ENCODE results near the gene TMEM87B. TPM values are rescaled to one million over a fixed set of nuclear protein-coding genes. Genes with fewer than 3 reads are reported as not detected.

Gene TMEM87B
- total RNA-seq, 1 experiment from 2014 or later, result 10.5 TPM

GRCh38 chr2:112033600-112033999 is 21.5 kb upstream of the TMEM87B start:
- no peaks in the 10 kb centered on the region for H3K27me3 Mint-ChIP-seq (ENCODE audit: low read depth)
- no peaks in the 10 kb centered on the region for H3K23me2 ChIP-seq (ENCODE audit: insufficient read length, low read depth, low read length, poor library complexity, severe bottlenecking)
- no peaks in the 10 kb centered on the region for H3K79me1 ChIP-seq (ENCODE audit: insufficient read depth, low read depth, low read length, poor library complexity, severe bottlenecking)
- no peak overlapping the region for H3K14ac ChIP-seq (ENCODE audit: insufficient read depth, low read length)
- H3K18ac ChIP-seq (ENCODE audit: insufficient read length, low read depth, low read length), result no peak overlapping the region
- no peak overlapping the region for H4K5ac ChIP-seq (ENCODE audit: insufficient read length, low read depth, low read length)
- H3K4me3 Mint-ChIP-seq, result no peak overlapping the region
- H3K9ac ChIP-seq (ENCODE audit: extremely low read depth, insufficient read length, low read length), result no peak overlapping the region
- H3T11ph ChIP-seq (ENCODE audit: low read length), result no peak overlapping the region
- H3K23ac ChIP-seq (ENCODE audit: insufficient read length, low read depth, low read length), result no peak overlapping the region
- no peak overlapping the region for H2BK120ac ChIP-seq (ENCODE audit: low read depth, low read length, poor library complexity, severe bottlenecking)
- no peak overlapping the region for H3K27ac ChIP-seq (ENCODE audit: insufficient read length, low read depth, low read length)
- H2AK5ac ChIP-seq (ENCODE audit: insufficient read length, low read length), result no peak overlapping the region
- H3K9me3 Mint-ChIP-seq, result peaks cover 2 to 7% of the 10 kb centered on the region in 2 experiments; a peak in 2 of 5 replicates
- no peaks in the 10 kb centered on the region for H3K79me2 ChIP-seq (ENCODE audit: insufficient read depth, low read length)
- H3K36me3 Mint-ChIP-seq (ENCODE audit: insufficient read depth in 1 of 3, low read depth in 3 of 3), result peaks cover 0 to 13% (median 0%) of the 10 kb centered on the region in 3 experiments; a peak in 5 of 7 replicates
- H2BK12ac ChIP-seq (ENCODE audit: insufficient read length, low read depth, low read length), result no peak overlapping the region
- H3K4me2 ChIP-seq (ENCODE audit: insufficient read depth, insufficient read length, low read length), result no peak overlapping the region
- no peak overlapping the region for H2AFZ ChIP-seq (ENCODE audit: low read length)
- no peaks in the 10 kb centered on the region for H3K27me3 ChIP-seq (ENCODE audit: insufficient read depth, low read length)
- WGBS (ENCODE audit: extremely low coverage, insufficient read length, low lambda C conversion rate), result no CpG with 5 or more reads among the region's 1 CpG
- no peak overlapping the region for H3K4ac ChIP-seq (ENCODE audit: low read depth, low read length)
- H3K4me1 Mint-ChIP-seq, result peaks cover 20 to 25% of the 10 kb centered on the region in 2 experiments
- no peak overlapping the region for H3K27ac Mint-ChIP-seq
- no peak overlapping the region for H3K56ac ChIP-seq (ENCODE audit: insufficient read length, low read depth, low read length)
- H2BK5ac ChIP-seq (ENCODE audit: insufficient read length, low read length), result no peak overlapping the region
- TF ChIP-seq, protein P1, sequence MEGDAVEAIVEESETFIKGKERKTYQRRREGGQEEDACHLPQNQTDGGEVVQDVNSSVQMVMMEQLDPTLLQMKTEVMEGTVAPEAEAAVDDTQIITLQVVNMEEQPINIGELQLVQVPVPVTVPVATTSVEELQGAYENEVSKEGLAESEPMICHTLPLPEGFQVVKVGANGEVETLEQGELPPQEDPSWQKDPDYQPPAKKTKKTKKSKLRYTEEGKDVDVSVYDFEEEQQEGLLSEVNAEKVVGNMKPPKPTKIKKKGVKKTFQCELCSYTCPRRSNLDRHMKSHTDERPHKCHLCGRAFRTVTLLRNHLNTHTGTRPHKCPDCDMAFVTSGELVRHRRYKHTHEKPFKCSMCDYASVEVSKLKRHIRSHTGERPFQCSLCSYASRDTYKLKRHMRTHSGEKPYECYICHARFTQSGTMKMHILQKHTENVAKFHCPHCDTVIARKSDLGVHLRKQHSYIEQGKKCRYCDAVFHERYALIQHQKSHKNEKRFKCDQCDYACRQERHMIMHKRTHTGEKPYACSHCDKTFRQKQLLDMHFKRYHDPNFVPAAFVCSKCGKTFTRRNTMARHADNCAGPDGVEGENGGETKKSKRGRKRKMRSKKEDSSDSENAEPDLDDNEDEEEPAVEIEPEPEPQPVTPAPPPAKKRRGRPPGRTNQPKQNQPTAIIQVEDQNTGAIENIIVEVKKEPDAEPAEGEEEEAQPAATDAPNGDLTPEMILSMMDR (conservative IDR thresholded peaks at IDR 0.05), result no peak
- no peaks in the 10 kb centered on the region for H3K4me1 ChIP-seq (ENCODE audit: insufficient read depth, low read length)
- no peaks in the 10 kb centered on the region for H4K20me1 ChIP-seq (ENCODE audit: control insufficient read depth, insufficient read depth, insufficient read length)
- no peak overlapping the region for H2BK20ac ChIP-seq (ENCODE audit: low read depth, low read length, poor library complexity, severe bottlenecking)
- no peak for DNase-seq
- no peaks in the 10 kb centered on the region for H3K9me3 ChIP-seq (ENCODE audit: control insufficient read depth, low read depth, low read length)
- no peak overlapping the region for H4K91ac ChIP-seq (ENCODE audit: insufficient read length, low read depth, low read length)
- H2BK15ac ChIP-seq (ENCODE audit: low read depth, low read length), result no peak overlapping the region
- H4K8ac ChIP-seq (replicated peaks; ENCODE audit: insufficient read length, low read depth, low read length), result no peak overlapping the region
